SK-N-SH (cell line): ENCODE results near the gene UGDH.

Experiments
- EP300 ChIP-seq, 2 experiments: IDR thresholded peaks; 2 replicates each; pipeline versions ENCODE4 v1.4.0 to v1.6.1; 2012; ENCODE audit warnings: borderline replicate concordance in 1 of 2, low read depth in 1 of 2, low read length in 1 of 2
- POLR2AphosphoS5 ChIP-seq: IDR thresholded peaks from 2 replicates; pipeline ENCODE4 v1.6.1; 2012; ENCODE audit warnings: low read depth, low read length
- TF ChIP-seq, protein P1 (sequence below): fragments of 200-600 bp; sonication (generic); IDR thresholded peaks from 2 replicates; pipeline ENCODE4 v1.6.1; 2017; ENCODE audit warnings: antibody characterized with exemption, mild to moderate bottlenecking, moderate library complexity

GRCh38 chr4:39480902-39481695 is 46.1 kb downstream of the UGDH start:
- TF ChIP-seq EP300 (IDR thresholded peaks at IDR 0.05; ENCODE audit: borderline replicate concordance in 1 of 2, low read depth in 1 of 2, low read length in 1 of 2) (no peak), POLR2AphosphoS5 (no peak)
- TF ChIP-seq, protein P1, sequence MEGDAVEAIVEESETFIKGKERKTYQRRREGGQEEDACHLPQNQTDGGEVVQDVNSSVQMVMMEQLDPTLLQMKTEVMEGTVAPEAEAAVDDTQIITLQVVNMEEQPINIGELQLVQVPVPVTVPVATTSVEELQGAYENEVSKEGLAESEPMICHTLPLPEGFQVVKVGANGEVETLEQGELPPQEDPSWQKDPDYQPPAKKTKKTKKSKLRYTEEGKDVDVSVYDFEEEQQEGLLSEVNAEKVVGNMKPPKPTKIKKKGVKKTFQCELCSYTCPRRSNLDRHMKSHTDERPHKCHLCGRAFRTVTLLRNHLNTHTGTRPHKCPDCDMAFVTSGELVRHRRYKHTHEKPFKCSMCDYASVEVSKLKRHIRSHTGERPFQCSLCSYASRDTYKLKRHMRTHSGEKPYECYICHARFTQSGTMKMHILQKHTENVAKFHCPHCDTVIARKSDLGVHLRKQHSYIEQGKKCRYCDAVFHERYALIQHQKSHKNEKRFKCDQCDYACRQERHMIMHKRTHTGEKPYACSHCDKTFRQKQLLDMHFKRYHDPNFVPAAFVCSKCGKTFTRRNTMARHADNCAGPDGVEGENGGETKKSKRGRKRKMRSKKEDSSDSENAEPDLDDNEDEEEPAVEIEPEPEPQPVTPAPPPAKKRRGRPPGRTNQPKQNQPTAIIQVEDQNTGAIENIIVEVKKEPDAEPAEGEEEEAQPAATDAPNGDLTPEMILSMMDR: no peak
